Measurements from ENCODE around the gene RHOV.

The RHOV gene

DNA sequence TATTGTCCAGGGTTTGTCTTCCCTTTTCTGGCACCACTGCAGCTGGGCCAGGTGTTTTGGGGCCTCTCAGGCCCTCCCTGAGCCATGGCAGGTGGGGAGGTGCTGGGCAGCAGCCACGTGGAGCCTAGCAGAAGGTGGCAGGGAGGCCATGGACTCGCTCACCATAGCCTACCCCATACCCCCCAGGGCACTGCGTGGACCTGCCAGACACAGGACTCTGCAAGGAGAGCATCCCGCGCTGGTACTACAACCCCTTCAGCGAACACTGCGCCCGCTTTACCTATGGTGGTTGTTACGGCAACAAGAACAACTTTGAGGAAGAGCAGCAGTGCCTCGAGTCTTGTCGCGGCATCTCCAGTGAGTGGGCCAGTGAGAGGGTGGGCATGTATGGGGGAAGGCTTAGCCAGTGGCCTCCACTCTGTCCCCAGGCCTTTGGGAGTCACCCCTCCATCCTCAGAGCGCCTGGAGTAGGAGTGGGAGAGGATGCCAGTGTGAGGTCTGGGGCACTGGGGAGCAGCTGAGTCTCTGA lies 18.3 kb downstream of the RHOV start:
- TF ChIP-seq SNAI2 (CRISPR knock-in tag; IDR thresholded peaks at IDR 0.05) (no peak), GLIS3 (CRISPR knock-in tag; IDR thresholded peaks at IDR 0.05) (no peak), ZC3H10 (CRISPR knock-in tag; IDR thresholded peaks at IDR 0.05) (no peak), RARB (CRISPR knock-in tag; IDR thresholded peaks at IDR 0.05) (no peak), ZNF8 (CRISPR knock-in tag; IDR thresholded peaks at IDR 0.05) (no peak), TOX (CRISPR knock-in tag; IDR thresholded peaks at IDR 0.05; ENCODE audit: borderline replicate concordance) (no peak), ZNF565 (CRISPR knock-in tag; conservative IDR thresholded peaks at IDR 0.05; ENCODE audit: low read depth) (no peak), ISL1 (CRISPR knock-in tag; IDR thresholded peaks at IDR 0.05) (no peak), ZFP3 (CRISPR knock-in tag; IDR thresholded peaks at IDR 0.05) (no peak), PPARA (CRISPR knock-in tag; IDR thresholded peaks at IDR 0.05; ENCODE audit: borderline replicate concordance) (no peak), TCF4 (CRISPR knock-in tag; IDR thresholded peaks at IDR 0.05; ENCODE audit: borderline replicate concordance) (no peak), CSDC2 (CRISPR knock-in tag; IDR thresholded peaks at IDR 0.05) (no peak), ESRRG (CRISPR knock-in tag; IDR thresholded peaks at IDR 0.05) (no peak), OSR1 (CRISPR knock-in tag; IDR thresholded peaks at IDR 0.05) (no peak)
- TF ChIP-seq, protein P1, sequence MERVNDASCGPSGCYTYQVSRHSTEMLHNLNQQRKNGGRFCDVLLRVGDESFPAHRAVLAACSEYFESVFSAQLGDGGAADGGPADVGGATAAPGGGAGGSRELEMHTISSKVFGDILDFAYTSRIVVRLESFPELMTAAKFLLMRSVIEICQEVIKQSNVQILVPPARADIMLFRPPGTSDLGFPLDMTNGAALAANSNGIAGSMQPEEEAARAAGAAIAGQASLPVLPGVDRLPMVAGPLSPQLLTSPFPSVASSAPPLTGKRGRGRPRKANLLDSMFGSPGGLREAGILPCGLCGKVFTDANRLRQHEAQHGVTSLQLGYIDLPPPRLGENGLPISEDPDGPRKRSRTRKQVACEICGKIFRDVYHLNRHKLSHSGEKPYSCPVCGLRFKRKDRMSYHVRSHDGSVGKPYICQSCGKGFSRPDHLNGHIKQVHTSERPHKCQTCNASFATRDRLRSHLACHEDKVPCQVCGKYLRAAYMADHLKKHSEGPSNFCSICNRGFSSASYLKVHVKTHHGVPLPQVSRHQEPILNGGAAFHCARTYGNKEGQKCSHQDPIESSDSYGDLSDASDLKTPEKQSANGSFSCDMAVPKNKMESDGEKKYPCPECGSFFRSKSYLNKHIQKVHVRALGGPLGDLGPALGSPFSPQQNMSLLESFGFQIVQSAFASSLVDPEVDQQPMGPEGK (CRISPR knock-in tag; IDR thresholded peaks at IDR 0.05; ENCODE audit: borderline replicate concordance): no peak
- TF ChIP-seq, protein P2, sequence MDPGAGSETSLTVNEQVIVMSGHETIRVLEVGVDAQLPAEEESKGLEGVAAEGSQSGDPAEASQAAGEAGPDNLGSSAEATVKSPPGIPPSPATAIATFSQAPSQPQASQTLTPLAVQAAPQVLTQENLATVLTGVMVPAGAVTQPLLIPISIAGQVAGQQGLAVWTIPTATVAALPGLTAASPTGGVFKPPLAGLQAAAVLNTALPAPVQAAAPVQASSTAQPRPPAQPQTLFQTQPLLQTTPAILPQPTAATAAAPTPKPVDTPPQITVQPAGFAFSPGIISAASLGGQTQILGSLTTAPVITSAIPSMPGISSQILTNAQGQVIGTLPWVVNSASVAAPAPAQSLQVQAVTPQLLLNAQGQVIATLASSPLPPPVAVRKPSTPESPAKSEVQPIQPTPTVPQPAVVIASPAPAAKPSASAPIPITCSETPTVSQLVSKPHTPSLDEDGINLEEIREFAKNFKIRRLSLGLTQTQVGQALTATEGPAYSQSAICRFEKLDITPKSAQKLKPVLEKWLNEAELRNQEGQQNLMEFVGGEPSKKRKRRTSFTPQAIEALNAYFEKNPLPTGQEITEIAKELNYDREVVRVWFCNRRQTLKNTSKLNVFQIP (CRISPR knock-in tag; IDR thresholded peaks at IDR 0.05; ENCODE audit: borderline replicate concordance, low read depth): no peak
- TF ChIP-seq, protein P3, sequence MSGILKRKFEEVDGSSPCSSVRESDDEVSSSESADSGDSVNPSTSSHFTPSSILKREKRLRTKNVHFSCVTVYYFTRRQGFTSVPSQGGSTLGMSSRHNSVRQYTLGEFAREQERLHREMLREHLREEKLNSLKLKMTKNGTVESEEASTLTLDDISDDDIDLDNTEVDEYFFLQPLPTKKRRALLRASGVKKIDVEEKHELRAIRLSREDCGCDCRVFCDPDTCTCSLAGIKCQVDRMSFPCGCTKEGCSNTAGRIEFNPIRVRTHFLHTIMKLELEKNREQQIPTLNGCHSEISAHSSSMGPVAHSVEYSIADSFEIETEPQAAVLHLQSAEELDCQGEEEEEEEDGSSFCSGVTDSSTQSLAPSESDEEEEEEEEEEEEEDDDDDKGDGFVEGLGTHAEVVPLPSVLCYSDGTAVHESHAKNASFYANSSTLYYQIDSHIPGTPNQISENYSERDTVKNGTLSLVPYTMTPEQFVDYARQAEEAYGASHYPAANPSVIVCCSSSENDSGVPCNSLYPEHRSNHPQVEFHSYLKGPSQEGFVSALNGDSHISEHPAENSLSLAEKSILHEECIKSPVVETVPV (CRISPR knock-in tag; IDR thresholded peaks at IDR 0.05): no peak
- no peak for ATAC-seq

DNA sequence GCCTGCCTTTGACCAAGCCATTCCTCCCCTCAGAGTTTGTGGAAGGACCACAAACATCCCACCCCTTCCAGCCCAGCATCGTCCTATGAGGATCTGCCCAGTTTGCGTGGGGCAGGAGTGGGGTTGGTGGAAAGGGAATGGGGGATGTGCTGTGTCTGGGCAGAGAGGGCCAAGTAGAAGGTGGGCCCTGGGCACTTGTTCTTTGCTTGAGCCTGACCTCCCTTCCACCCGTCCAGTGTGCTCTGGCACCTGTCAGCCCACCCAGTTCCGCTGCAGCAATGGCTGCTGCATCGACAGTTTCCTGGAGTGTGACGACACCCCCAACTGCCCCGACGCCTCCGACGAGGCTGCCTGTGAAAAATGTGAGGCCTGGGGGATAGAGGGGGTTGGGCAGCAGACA lies 19.9 kb downstream of the RHOV start:
- TF ChIP-seq, protein P4, sequence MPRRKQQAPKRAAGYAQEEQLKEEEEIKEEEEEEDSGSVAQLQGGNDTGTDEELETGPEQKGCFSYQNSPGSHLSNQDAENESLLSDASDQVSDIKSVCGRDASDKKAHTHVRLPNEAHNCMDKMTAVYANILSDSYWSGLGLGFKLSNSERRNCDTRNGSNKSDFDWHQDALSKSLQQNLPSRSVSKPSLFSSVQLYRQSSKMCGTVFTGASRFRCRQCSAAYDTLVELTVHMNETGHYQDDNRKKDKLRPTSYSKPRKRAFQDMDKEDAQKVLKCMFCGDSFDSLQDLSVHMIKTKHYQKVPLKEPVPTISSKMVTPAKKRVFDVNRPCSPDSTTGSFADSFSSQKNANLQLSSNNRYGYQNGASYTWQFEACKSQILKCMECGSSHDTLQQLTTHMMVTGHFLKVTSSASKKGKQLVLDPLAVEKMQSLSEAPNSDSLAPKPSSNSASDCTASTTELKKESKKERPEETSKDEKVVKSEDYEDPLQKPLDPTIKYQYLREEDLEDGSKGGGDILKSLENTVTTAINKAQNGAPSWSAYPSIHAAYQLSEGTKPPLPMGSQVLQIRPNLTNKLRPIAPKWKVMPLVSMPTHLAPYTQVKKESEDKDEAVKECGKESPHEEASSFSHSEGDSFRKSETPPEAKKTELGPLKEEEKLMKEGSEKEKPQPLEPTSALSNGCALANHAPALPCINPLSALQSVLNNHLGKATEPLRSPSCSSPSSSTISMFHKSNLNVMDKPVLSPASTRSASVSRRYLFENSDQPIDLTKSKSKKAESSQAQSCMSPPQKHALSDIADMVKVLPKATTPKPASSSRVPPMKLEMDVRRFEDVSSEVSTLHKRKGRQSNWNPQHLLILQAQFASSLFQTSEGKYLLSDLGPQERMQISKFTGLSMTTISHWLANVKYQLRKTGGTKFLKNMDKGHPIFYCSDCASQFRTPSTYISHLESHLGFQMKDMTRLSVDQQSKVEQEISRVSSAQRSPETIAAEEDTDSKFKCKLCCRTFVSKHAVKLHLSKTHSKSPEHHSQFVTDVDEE (CRISPR knock-in tag; IDR thresholded peaks at IDR 0.05): no peak
- TF ChIP-seq OSR1 (CRISPR knock-in tag; IDR thresholded peaks at IDR 0.05) (no peak), ARNTL (CRISPR knock-in tag; IDR thresholded peaks at IDR 0.05; ENCODE audit: borderline replicate concordance, low read depth) (no peak), ZNF70 (CRISPR knock-in tag; IDR thresholded peaks at IDR 0.05) (no peak)
- no peak for ATAC-seq

DNA sequence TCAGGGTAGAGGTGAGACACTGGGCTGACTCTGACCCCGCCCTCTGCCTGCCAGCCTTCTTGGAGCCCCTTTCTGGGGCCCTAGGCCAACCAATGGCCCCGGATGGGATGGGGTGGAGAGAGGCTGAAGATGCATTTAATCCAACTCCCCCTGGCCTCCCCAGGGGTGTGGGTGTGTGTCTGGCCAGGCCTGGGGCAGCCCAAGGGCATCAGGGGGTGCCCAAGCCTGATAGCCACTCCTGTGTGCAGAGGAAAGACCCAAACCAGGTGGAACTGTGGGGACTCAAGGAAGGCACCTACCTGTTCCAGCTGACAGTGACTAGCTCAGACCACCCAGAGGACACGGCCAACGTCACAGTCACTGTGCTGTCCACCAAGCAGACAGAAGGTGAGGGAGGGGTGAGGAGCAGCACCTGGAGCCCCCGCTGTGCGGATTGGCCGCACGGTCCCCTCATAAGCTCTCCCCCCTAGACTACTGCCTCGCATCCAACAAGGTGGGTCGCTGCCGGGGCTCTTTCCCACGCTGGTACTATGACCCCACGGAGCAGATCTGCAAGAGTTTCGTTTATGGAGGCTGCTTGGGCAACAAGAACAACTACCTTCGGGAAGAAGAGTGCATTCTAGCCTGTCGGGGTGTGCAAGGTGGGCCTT lies 20.7 kb downstream of the RHOV start:
- no peak for ATAC-seq
- TF ChIP-seq TCF4 (CRISPR knock-in tag; IDR thresholded peaks at IDR 0.05; ENCODE audit: borderline replicate concordance): no peak
- TF ChIP-seq ISL1 (CRISPR knock-in tag; IDR thresholded peaks at IDR 0.05): no peak
- no peak for TF ChIP-seq ARNTL (CRISPR knock-in tag; IDR thresholded peaks at IDR 0.05; ENCODE audit: borderline replicate concordance, low read depth)
- no peak for TF ChIP-seq ZC3H10 (CRISPR knock-in tag; IDR thresholded peaks at IDR 0.05)
- TF ChIP-seq, protein P4 (CRISPR knock-in tag; IDR thresholded peaks at IDR 0.05): no peak
- no peak for TF ChIP-seq BACH2 (CRISPR knock-in tag; IDR thresholded peaks at IDR 0.05; ENCODE audit: borderline replicate concordance)
